ENCODE measurements around the gene FDXACB1. TPM values are rescaled to one million over a fixed set of nuclear protein-coding genes. Genes with fewer than 3 reads are reported as not detected.

The FDXACB1 gene
- total RNA-seq, 1 donor from 2014 or later = 4.8 TPM

DNA sequence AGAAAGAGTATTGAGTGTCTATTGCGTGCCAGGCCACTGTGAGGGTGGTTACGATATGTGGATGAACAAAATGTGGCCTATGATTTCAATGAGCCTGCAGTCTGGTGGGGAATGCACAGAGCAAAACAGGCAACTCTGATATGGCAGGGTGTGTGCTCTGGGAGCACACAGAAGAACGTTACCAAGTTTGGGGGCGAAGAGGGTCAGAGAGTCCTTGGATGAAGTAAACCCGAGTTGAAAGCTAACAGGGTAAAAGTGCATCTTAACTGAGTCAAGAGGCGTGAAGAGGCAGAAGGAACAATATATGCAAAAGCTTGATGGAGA lies 634 bp upstream of the FDXACB1 start:
- TF ChIP-seq, protein P1, sequence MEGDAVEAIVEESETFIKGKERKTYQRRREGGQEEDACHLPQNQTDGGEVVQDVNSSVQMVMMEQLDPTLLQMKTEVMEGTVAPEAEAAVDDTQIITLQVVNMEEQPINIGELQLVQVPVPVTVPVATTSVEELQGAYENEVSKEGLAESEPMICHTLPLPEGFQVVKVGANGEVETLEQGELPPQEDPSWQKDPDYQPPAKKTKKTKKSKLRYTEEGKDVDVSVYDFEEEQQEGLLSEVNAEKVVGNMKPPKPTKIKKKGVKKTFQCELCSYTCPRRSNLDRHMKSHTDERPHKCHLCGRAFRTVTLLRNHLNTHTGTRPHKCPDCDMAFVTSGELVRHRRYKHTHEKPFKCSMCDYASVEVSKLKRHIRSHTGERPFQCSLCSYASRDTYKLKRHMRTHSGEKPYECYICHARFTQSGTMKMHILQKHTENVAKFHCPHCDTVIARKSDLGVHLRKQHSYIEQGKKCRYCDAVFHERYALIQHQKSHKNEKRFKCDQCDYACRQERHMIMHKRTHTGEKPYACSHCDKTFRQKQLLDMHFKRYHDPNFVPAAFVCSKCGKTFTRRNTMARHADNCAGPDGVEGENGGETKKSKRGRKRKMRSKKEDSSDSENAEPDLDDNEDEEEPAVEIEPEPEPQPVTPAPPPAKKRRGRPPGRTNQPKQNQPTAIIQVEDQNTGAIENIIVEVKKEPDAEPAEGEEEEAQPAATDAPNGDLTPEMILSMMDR (conservative IDR thresholded peaks at IDR 0.05) = no peak
- H3K27ac Mint-ChIP-seq (ENCODE audit: unreplicated experiment) = peak overlapping the region; percentile 97
- H3K36me3 Mint-ChIP-seq (ENCODE audit: low read depth) = no peaks in the 10 kb centered on the region

DNA sequence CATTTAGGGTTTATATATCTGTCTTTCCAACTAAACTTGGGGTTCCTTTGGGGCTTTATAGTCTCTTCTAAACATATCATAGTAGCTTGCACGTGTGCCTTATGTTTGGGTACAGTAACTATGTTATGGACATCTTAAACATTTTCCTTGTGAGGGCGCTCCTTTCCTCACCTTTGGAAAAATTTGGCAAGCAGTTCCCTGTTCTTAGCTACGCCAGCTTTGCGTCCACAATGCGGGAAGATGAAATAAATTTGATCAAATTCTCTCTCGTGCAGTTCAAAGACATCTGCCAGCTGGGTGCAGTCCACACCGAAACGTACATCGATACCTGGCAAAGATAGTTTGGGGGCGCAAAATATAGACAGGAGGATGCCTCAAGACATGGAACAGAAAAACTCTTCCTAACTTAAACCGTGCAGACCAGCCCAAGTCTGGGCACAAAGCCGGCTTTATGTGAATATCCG lies 548 bp downstream of the FDXACB1 start:
- Mint-ChIP-seq H3K4me1 (peaks cover 17% of the 10 kb centered on the region), H3K4me3 (peak overlapping the region; percentile 93), H3K27ac (ENCODE audit: unreplicated experiment) (peak overlapping the region; percentile 72), H3K9me3 (no peaks in the 10 kb centered on the region), H3K27me3 (ENCODE audit: low read depth) (no peaks in the 10 kb centered on the region), H3K36me3 (ENCODE audit: low read depth) (no peaks in the 10 kb centered on the region)
- no peak for DNase-seq (ENCODE audit: low read depth, low spot score)
- TF ChIP-seq, protein P1 (conservative IDR thresholded peaks at IDR 0.05) = no peak

More for the DNA sequence above, 634 bp upstream of the FDXACB1 start:
- Mint-ChIP-seq H3K9me3 (no peaks in the 10 kb centered on the region), H3K4me3 (peak overlapping the region; percentile 93), H3K27me3 (ENCODE audit: low read depth) (no peaks in the 10 kb centered on the region), H3K4me1 (peaks cover 17% of the 10 kb centered on the region)
- DNase-seq (ENCODE audit: low read depth, low spot score) = no peak

DNA sequence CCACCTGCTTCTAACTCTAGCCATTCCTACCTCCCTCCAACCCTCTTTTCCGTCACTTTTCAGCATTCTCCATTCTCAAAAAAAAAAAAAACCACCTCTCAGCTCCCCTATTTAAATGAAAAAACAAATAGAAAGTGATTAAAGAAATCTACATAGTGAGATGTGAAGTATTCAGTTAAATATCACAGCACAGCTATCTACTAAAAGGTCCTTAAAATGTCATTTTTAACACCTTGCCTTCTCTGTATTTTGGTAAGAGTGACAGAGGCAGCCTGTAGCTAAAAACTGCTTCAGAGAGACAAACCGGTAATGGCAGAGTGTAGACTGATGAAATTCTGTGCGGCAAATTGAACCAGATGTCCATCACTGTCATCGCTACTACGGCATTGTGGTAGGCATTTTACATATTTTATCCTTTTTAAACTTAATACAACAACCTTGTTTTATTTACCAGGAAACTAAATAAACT lies 7.2 kb downstream of the FDXACB1 start:
- TF ChIP-seq, protein P1 (conservative IDR thresholded peaks at IDR 0.05) = no peak
- Mint-ChIP-seq H3K4me1 (peaks cover 17% of the 10 kb centered on the region), H3K27ac (ENCODE audit: unreplicated experiment) (peak overlapping the region; percentile 28), H3K27me3 (ENCODE audit: low read depth) (no peaks in the 10 kb centered on the region), H3K36me3 (ENCODE audit: low read depth) (peaks cover 11% of the 10 kb centered on the region), H3K9me3 (no peaks in the 10 kb centered on the region), H3K4me3 (peak overlapping the region; percentile 97)
- no peak for DNase-seq (ENCODE audit: low read depth, low spot score)

DNA sequence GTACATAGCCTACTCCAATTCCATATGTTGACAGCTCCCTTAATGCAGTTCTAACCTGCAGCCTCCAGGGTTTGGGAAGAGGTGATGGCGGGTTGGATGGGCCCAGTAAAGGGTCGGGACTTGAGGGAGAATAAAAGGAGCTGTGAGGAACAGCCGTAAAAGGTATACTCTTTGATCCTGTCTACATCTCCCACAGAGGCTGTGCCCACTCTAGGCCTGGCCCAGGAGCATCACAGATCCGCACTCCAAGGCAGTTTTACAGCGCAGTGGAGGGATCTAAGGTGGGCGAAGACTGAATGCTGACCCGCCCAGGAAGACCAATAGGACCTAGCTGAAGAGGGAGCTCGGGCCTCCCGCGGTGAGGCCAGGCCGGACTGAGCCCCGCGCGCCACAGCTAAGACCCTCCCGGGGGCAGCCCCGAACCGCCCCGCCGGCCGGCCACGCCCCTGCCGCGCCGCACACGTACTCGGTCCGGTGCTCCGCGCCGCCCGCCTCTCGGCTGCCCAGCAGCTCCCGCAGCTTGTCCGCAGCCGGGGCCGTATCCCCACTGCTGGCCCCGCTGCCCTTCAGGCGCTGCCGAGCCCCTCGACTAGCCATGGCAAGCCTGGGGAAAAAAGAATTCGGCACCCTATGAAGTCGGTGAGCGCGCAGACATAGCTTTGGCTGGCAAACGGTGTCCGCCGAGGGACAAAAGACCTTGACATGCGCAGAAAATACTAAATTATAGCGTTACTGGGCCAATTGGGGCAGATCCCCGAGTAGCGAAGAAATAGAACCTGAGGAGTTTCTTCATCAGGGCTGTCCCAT lies 7.9 kb downstream of the FDXACB1 start, which contains the start of gene ALG9:
Gene ALG9, minus strand, starts transcription at position 696 of the 807 bp plus-strand sequence. Its CDS starts 99 bp downstream, at position 597.
- peaks cover 11% of the 10 kb centered on the region for H3K36me3 Mint-ChIP-seq (ENCODE audit: low read depth)
- peaks cover 17% of the 10 kb centered on the region for H3K4me1 Mint-ChIP-seq
- no peaks in the 10 kb centered on the region for H3K27me3 Mint-ChIP-seq (ENCODE audit: low read depth)
- DNase-seq (ENCODE audit: low read depth, low spot score) = peak; percentile 88
- H3K27ac Mint-ChIP-seq (ENCODE audit: unreplicated experiment) = peak within 1 kb of the TSS; percentile 94
- H3K9me3 Mint-ChIP-seq = no peaks in the 10 kb centered on the region
- H3K4me3 Mint-ChIP-seq = peak within 1 kb of the TSS; percentile 97
- TF ChIP-seq, protein P1 (conservative IDR thresholded peaks at IDR 0.05) = peak; percentile 54

DNA sequence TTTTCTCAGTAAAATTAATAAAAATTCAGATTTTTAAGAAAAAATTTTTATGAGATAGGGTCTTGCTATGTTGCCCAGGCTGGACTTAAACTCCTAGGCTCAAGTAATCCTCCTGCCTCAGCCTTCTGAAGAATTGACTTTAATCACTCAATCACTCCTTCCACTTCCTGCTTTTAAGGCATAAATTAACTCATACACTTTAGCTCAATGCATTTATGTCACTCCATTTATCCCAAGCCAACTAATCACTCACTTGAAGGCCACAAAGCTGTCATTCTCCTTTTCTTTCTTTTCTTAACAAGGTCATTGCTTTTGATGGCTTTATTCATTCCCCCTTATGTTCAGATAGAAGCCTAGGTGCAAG lies 8.5 kb downstream of the FDXACB1 start:
- no peak for DNase-seq (ENCODE audit: low read depth, low spot score)
- Mint-ChIP-seq H3K4me1 (peaks cover 17% of the 10 kb centered on the region), H3K27me3 (ENCODE audit: low read depth) (no peaks in the 10 kb centered on the region), H3K9me3 (no peaks in the 10 kb centered on the region), H3K27ac (ENCODE audit: unreplicated experiment) (peak overlapping the region; percentile 94), H3K36me3 (ENCODE audit: low read depth) (peaks cover 11% of the 10 kb centered on the region), H3K4me3 (peak overlapping the region; percentile 97)
- TF ChIP-seq, protein P1 (conservative IDR thresholded peaks at IDR 0.05) = no peak
